ENCODE measurements around the gene HAUS7. TPM values are rescaled to one million over a fixed set of nuclear protein-coding genes. Genes with fewer than 3 reads are reported as not detected.

The HAUS7 gene
- total and polyA plus RNA-seq, 2 of the 8 experiments (the other 6 are each of a cell fraction or from before 2014, with no cell fraction given) = 45.4 to 54.0 TPM

- no peak for TF ChIP-seq CHD7 (IDR thresholded peaks at IDR 0.05; ENCODE audit: insufficient replicate concordance, low read length)
- no peak for TF ChIP-seq JUND (IDR thresholded peaks at IDR 0.05; ENCODE audit: low read length)
- TF ChIP-seq CHD2 (IDR thresholded peaks at IDR 0.05; ENCODE audit: low read length) = no peak
- TF ChIP-seq ATF2 (IDR thresholded peaks at IDR 0.05; ENCODE audit: low read length) = no peak
- no peak for TF ChIP-seq MAFK (IDR thresholded peaks at IDR 0.05; ENCODE audit: low read depth, low read length)
- TF ChIP-seq NANOG (IDR thresholded peaks at IDR 0.05; ENCODE audit: insufficient read depth, low read depth, low read length, poor library complexity, severe bottlenecking) = no peak
- TF ChIP-seq KDM5A (IDR thresholded peaks at IDR 0.05; ENCODE audit: low read length) = no peak
- TF ChIP-seq SUZ12 (IDR thresholded peaks at IDR 0.05; ENCODE audit: low read length) = no peak
Observed at GRCh38 chrX:153485396-153486080, 15.2 kb upstream of the HAUS7 start (continued).
